Measurements from ENCODE around the gene LCLAT1.
A peak's percentile ranks its signal among the peaks of the same experiment; 100 is the strongest.
"Not testable (repeated sequence)": the region's sequence is repeated elsewhere in the genome, so short reads cannot be mapped to it uniquely, and the experiment has no call there.

Gene LCLAT1

DNA sequence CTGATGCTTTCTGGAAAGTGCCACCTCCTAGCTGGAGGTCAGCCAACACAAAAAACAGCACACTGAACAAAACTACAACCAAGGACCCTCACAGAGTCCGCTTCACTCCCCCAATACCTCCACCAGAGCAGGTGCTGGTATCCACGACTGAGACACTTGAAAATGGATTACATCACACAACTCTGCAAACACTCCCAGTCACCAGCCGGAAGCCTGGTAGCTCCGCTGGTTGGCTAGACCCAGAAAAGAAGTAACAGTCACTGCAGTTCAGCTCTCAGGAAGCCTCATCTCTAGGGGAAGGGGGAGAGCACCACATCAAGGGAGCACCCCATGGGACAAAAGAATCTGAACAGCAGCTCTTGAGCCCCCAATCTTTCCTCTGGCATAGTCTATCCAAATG lies 175.4 kb downstream of the LCLAT1 start:
- no peak for DNase-seq (ENCODE audit: extremely low spot score, insufficient read length, low read depth)
- FAIRE-seq: no peak

DNA sequence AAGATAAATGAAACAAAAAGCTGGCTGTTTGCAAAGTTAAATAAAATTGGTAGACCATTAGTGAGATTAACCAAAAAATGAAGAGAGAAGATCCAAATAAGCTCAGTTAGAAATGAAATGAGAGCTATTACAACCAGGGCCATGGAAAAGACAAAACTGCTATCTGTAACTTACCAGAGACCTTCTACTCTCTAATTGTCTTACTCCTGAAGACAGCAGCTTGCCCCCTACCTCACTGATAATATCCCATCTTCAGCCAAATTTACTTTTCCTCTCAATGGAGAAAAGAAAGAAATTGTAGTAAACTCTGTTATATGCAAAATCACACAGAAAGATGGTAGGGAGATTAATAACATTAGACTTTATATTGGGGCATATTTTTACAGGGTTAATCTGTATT lies 178.2 kb downstream of the LCLAT1 start:
- no peak for DNase-seq (ENCODE audit: extremely low spot score, insufficient read length, low read depth)
- FAIRE-seq: no peak

DNA sequence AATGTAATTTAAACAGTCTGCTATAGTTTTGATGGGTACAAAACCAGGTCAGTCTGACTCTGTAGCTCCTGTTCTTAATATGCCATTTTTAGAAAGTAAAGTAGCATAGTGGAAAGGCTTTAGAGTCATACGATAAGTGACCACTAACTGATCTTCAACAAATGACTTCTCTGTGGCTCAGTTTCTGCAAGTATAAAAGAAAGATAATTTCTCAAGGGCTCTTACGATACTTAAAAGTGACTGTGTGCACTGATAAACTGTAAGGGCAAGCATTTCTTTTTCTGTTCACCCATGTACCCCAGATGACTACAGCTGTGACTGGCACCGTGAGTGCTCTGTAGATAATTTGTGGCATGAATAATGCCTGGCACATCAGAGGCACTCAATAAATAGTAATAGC lies 178.7 kb downstream of the LCLAT1 start:
- no peak for FAIRE-seq
- DNase-seq (ENCODE audit: extremely low spot score, insufficient read length, low read depth): no peak

DNA sequence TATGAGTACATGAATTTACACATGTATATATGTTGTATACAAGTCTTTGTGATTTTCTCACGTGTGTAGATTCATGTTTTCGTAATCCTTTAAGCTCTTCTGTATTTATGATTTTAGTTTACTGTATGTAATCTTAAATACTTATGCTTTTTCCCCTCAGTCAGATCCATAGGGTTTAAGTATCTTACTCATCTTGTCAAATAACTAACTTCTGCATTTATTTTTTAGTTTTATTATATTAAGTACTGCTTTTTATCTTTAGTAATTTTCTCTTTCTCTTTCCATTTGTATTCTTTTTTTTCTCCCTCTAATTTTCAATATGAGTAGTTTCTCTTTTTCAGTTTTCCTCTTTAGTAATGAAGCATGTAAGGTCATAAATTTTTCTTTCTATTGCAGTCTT lies 179.4 kb downstream of the LCLAT1 start:
- DNase-seq (ENCODE audit: extremely low spot score, insufficient read length, low read depth): no peak
- FAIRE-seq: peak; percentile 35

DNA sequence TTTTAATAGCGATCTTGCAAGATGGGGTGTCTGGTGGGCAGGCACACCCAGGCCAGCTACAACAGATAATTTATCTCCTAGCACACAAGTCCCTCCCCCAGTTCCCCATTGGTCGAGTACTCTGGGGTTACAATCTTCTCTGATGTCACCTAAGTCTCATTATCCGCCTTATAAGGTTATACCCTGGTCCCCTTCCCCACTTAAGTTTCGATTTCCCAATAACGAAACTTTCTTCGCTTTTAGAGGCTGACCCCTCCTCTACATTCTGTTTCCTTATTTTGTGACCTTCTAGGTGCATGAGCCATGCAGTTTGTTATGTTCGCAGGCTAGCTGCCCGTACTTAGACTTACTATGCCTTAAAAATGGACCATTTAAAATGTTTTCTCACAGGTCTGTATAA lies 180.1 kb downstream of the LCLAT1 start:
- DNase-seq (ENCODE audit: extremely low spot score, insufficient read length, low read depth) (no peak), FAIRE-seq (peak; percentile 88)

DNA sequence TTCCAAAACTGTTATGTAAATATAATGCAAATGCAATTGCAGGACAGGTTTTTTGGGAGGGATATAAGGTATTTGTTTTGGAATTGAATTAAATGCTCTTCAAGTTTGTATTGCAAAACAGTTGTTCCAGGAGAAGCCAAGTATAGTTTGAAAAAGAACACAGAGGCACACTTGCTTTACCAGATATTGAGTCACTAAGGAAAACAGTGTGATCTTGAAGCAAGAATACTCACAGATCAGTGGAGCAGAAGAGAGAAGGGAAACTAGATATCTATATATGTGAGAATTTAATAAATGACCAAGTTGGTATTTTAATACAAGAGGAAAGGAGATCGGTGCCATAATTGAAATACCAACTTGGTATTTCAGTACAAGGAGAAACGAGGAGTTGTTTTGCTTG lies 181.3 kb downstream of the LCLAT1 start:
- no peak for DNase-seq (ENCODE audit: extremely low spot score, insufficient read length, low read depth)
- no peak for FAIRE-seq

DNA sequence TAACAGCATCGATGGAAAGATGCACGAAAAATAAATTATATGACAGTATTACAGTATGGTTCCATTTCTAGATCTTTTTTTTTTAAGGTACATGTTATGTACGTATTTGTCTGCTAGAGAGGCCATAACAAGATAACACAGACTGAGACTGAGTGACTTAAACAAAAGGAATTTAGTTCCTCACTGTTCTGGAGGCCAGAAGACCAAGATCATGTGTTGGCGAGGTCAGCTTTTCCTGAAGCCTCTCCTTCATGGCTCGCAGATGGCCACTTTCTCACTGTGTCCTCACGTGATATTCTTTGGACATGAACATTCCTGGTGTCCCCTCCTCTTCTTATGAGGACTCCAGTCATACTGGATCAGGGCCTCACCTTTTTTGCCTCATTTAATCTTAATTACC lies 182.8 kb downstream of the LCLAT1 start:
- no peak for FAIRE-seq
- DNase-seq (ENCODE audit: extremely low spot score, insufficient read length, low read depth): no peak

DNA sequence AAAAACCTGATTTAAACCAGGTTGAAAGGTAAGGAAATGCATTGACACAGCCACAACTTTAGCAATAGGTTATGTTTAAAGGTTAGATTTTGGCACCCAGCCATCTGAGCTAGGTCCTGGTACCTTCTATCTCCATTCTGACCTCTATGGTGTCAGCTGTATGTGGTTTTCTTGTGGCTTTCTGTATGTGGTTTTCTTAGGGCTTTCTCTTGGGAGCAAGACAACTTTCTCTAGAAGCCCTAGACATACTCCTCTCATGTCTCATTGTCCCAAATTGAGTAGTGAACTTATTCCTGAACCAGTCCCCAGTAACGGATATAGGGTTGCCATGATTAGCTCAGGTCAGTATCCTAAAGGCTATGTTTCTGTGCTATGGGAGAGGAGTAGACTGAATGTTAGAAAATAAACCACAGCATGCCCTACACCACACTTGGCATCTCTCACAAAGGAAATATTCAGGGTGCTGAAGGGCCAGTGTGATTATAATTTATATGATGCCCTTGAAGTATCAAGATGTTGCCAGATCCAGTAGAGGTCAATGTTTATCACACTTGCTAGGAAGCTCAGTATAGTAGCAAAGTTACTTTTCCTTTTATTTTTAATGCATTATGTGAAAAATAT lies 184.1 kb downstream of the LCLAT1 start:
- FAIRE-seq: peak; percentile 95
- DNase-seq (ENCODE audit: extremely low spot score, insufficient read length, low read depth): peak; percentile 17

DNA sequence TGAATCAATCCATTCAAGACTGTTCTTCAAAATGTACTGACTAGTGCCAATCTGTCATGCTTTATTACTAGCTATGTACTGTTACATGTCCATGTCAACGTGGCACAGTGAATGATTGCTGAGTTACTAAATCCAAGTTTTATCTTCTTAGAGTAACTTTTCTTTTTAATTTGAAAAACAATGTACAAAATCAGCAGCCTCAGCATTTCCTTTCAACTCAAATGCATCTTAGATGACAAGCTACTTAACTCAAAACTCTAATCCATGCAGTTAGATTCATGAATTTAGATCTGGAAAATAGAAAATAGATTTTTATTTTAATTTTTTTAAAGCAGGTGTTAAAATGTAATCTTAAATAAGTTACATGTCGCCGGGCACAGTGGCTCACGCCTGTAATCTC lies 186.0 kb downstream of the LCLAT1 start:
- FAIRE-seq (no peak), DNase-seq (ENCODE audit: extremely low spot score, insufficient read length, low read depth) (no peak)

DNA sequence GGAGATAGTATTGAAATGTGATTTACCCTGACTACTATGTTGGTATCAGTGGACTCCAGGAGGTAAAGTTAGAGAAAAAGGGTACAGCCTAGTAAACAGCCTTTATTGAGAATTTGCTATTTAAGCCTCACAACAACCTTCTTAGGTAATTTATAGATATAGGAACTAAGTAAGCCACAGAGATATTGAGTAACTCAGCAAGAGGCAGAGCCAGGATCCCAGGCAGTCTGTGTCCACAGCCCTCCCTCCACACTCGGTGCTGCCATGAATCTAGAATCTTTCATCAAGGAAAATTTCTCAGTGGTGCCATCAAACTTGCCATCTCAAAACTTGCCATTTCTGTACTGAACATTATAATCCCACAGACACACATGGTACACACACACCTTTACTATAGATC lies 189.3 kb downstream of the LCLAT1 start:
- FAIRE-seq (no peak), DNase-seq (ENCODE audit: extremely low spot score, insufficient read length, low read depth) (no peak)

DNA sequence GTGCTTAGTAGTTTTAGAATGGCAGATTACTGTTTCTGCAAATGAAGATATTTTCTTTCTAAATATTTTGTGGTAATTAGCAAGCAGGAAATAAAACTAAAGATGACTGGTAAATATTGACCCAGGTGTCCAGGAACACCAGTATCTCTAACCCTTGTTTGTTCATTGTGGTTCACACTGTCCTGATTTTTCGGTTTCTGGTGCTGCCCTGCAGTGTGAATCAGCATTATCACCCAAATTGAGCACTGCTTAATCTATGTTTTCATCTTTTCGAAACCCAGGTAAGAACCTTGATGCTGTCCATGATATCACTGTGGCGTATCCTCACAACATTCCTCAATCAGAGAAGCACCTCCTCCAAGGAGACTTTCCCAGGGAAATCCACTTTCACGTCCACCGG lies 192.8 kb downstream of the LCLAT1 start:
- FAIRE-seq (no peak), DNase-seq (ENCODE audit: extremely low spot score, insufficient read length, low read depth) (no peak)

DNA sequence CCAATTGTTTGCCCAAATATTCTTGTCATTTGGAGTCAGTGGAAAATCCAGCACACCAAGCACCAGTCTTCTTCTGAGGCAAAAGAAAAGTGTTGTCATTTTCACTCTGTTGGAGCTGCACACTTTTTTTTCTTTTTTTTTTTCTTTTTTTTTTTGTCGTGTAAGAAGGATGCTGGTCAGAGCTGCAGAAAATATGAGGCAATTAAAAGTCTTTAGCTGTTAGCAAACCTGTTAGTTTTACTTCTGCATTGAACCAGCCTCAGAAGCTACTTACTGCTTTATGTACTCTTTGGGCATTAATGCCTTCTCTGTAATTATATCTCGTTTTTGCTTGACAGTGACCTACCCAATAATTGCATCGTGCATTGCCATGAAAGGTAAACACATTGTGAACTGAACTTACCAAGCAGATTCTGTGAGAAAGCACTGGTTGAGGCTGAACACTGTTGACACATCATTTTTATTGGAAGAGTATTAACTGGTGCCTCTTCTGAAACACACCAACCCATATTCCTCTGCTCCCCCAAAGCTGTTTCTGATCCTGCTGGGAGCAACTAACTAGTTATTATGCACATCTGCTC lies 194.8 kb downstream of the LCLAT1 start:
- no peak for DNase-seq (ENCODE audit: extremely low spot score, insufficient read length, low read depth)
- no peak for FAIRE-seq

DNA sequence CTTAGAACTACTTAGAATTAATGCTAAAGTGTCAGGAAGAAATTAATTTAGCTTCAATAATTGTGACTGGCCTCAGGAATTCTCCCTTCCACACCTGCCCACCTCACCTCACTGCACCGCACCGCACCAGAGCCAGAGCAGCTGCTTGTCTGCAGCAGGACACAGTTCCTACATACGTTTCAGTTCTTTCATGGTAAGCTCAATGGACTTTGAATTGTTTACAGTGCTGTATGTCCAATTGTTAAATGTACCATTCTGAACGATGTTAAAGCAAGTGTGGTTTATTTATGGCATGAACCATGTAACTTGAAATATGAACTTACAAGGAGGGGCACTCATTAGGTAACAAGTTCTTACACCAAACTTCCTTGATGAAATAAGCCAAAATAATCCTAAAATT lies 196.0 kb downstream of the LCLAT1 start:
- FAIRE-seq: not testable (repeated sequence)

DNA sequence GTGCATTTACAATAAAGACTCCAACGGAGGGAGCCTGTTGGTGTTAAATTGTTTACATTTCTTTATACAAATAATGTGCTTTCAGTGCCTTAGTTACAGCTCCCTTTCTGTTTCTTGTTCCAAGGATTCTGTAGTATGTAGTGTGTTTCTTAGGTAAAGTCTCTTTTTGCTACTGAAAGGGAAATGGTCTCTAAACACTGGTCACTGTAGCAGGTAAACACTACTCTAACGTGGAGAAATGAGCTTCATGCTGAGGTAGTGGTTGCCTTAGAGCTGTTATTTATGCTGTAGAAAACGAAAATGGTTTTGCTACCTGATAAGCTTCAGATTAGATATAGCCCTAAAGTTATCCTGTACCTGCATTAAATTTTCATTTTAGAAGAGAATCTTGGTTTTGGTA lies 196.6 kb downstream of the LCLAT1 start:
- DNase-seq (ENCODE audit: extremely low spot score, insufficient read length, low read depth) (no peak), FAIRE-seq (no peak)

More for the DNA sequence above, 196.0 kb downstream of the LCLAT1 start:
- not testable (repeated sequence) for DNase-seq (ENCODE audit: extremely low spot score, insufficient read length, low read depth)

DNA sequence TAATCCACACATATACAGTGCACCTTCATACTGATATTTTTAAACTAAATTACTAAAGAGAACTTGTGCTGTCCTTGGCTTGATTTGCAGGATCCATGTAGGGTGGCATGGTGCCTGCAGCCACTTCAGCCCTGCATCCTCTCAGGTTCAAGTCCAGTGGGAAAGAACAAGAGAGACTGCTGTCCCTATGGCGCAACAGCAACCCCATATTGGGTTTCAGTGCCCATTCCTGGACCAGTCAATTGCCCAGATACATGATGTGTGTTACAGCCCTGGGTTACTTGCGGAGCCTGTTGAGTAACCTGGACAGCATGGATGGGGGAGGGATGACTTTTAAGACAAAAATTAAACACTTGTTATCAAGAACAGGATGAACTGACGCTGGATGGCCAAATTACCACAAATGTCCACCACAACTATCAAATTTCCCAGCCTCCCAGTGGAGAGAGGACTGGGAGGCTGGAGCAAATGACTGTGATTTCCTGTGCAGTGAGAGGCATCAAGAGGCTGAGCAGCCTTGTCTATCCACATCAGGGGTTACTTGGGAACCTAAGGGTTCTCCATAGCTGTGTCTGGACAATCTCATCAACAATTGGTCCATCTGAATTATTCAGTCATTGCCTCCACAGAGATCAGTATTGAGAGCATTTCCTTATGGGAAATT lies 198.2 kb downstream of the LCLAT1 start:
- DNase-seq (ENCODE audit: extremely low spot score, insufficient read length, low read depth): no peak
- FAIRE-seq: no peak

DNA sequence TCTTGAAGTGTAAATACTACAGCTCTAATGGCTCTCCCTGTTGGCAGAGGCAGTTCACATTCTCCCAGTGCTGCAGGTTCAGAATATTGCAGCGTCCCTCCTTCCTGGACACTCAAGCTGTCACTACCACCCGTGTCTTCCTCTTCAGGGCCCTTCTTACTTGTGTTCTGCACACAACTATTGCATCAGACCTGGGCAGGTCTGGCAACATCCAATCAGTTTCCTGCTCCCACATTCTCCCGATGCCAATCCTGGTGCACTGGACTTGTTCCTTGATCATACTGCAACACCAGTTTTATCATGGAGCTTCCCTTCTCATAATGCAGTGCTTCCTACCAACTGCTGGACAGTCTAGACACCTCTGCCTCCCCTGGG lies 198.7 kb downstream of the LCLAT1 start:
- no peak for DNase-seq (ENCODE audit: extremely low spot score, insufficient read length, low read depth)
- FAIRE-seq: no peak

DNA sequence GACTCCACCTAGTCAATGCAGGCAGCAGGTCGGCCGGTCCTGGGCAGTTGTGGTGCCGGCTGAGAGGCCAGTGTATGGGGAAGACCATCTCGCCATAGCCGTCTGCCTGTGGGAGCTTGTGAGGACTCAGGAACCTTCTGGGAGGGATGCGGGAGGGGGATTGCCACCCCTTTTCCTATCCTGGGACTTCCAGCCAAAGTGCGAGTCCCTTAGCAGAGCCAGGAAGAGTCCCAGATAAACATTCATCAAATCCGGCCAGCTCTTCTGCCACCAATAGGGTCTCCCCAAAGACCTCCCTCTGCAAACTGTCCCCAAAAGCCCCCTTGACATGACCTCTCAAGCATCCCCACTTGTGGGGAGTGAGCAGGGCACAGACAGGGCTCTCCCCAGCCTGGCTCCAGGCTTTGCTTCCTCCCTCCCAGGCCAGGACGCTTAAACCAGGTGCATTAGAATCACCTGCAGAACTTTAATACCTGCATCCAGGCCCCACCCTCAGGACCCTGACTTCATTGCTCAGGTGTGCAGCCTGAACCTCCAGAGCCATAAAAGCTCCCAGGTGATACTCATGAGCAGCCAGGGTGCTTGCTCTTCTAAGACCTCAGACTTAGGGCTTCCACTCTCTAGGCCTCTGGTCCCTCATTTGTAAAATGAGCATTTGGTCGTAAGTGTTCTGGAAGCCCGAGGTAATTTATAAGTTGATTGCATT lies 200.9 kb downstream of the LCLAT1 start:
- no peak for FAIRE-seq
- DNase-seq (ENCODE audit: extremely low spot score, insufficient read length, low read depth): no peak

DNA sequence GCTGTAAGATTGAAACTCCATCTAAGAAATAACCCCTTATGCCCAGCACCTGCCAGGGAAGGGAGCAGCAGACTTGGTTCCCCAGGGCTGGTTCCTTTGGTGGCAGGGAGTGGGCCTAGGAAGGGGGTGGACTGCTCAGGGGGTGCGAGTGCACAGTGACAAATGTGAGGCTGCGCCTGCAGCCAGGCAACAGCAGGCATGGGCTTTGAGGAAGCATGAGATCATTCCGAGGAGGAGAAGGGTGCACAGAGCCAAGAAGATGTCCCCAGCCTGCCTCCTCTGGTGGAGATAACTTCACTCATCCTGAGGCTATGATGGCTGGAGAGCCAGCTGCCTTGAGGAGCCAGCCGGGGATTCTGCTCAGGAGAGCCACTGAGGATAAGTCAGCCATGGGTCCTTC lies 202.2 kb downstream of the LCLAT1 start:
- FAIRE-seq (no peak), DNase-seq (ENCODE audit: extremely low spot score, insufficient read length, low read depth) (no peak)

DNA sequence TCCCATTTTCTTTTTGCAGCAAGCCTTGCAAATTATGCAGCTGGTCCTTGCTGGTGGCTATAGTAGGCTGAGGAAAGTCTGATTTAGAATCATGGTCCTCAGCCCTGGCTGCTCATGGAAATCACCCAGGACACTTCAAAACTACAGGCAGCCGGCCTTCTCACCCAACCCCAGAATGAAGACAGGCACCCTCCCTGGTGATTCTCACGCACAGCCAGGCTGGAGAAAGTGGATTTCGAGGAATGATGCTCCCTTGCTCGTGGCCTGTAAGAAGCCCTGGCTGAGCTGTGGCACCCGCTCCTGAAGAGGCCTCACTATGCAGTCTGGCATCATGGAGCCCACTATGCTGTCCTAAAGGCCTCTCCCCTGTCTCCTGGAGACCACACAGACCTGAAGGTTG lies 202.8 kb downstream of the LCLAT1 start:
- no peak for DNase-seq (ENCODE audit: extremely low spot score, insufficient read length, low read depth)
- FAIRE-seq: no peak

DNA sequence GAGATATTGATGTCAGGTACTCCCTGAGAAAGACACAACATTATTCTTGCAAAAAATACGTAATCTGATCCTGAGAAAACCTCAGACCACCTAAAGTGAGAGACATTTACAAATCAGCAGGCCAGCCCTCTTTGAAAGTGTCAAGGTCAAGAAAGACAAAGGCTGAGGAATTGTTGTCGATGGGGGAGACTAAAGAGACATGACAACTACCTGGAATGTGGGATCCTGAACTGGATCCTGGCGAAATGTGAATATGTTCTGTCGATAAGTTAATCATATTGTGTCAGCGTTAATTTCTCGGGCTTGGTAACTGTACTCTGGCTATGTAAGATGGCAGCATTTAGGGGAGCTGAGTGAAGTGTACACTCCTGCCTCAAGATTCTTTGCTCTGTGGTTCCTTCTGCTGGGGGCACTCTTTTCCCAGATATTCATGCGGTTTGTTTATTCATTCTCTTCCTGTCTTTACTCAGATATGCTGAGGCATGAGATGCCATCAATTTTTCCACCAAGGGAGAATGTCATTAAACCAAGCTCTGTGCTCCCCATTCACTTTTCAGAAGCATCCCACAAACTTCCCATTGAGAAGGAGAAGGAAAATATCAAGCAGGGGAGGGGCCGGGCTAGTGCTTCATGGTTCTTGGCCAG lies 205.3 kb downstream of the LCLAT1 start:
- no peak for FAIRE-seq
- no peak for DNase-seq (ENCODE audit: extremely low spot score, insufficient read length, low read depth)

DNA sequence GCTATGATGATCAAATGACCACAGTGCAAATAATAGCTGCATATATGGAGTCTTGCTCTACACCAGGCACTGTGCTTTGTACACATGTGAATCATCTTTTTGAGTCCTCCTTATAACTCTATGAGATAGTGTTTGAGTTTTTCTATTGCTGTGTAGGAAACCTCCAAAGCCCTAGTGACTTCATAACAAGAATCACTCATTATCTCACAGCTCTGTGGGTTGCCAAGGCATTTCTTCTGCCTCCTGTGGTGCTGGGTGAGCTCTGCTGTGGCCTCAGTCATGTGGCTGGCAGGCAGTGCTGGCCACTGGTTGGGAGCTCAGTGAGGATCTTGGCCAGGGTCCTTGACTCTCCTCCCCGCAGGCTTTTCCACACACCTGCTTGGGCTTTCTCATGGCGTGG lies 206.8 kb downstream of the LCLAT1 start:
- FAIRE-seq: no peak

More for the DNA sequence above, 206.8 kb downstream of the LCLAT1 start:
- no peak for DNase-seq (ENCODE audit: extremely low spot score, insufficient read length, low read depth)

Data from GM18507 (cell line).